Measurements from ENCODE around the gene KLHL34. TPM values are rescaled to one million over a fixed set of nuclear protein-coding genes. Genes with fewer than 3 reads are reported as not detected.

The KLHL34 gene
- total RNA-seq, 1 experiment from 2014 or later: not detected

DNA sequence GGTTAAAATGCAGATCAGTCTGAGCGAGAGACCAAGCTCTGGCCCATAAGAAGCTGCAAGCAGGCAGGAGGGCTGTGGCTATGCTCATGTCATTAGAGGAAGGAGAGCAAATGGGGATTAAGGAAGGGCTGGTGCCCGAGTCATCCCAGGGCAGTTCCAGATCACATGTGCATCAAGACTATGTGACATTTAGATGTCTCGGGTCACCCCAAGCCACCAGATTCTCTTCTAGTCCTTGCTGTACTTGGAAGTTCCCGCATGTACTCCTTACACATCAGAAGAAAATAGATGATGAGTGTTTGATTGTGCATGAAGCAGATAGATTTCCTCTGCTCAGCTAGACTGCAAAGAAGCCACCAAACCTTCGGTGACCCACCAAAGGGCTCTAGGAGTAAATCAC is 42.1 kb upstream of the KLHL34 start:
- intact Hi-C loops (cut with micrococcal nuclease): no loop called here
- DNase-seq (ENCODE audit: unreplicated experiment): no peak
- Mint-ChIP-seq H3K9me3 (ENCODE audit: unreplicated experiment) (no peaks in the 10 kb centered on the region), H3K27ac (ENCODE audit: low read depth, unreplicated experiment) (no peak overlapping the region), H3K27me3 (ENCODE audit: insufficient read depth, unreplicated experiment) (peaks cover 60% of the 10 kb centered on the region), H3K36me3 (ENCODE audit: insufficient read depth, unreplicated experiment) (no peaks in the 10 kb centered on the region), H3K4me3 (ENCODE audit: unreplicated experiment) (no peak overlapping the region), H3K4me1 (ENCODE audit: insufficient read depth, unreplicated experiment) (no peaks in the 10 kb centered on the region)
- ChIA-PET CTCF (interaction anchor here (0.6 to 1.0 kb wide), 2 partner anchors 25 to 598 kb away, joined by 3 to 4 read pairs; no protein-coding TSS in a partner anchor), POLR2A (no interaction called here)
- TF ChIP-seq, protein P1, sequence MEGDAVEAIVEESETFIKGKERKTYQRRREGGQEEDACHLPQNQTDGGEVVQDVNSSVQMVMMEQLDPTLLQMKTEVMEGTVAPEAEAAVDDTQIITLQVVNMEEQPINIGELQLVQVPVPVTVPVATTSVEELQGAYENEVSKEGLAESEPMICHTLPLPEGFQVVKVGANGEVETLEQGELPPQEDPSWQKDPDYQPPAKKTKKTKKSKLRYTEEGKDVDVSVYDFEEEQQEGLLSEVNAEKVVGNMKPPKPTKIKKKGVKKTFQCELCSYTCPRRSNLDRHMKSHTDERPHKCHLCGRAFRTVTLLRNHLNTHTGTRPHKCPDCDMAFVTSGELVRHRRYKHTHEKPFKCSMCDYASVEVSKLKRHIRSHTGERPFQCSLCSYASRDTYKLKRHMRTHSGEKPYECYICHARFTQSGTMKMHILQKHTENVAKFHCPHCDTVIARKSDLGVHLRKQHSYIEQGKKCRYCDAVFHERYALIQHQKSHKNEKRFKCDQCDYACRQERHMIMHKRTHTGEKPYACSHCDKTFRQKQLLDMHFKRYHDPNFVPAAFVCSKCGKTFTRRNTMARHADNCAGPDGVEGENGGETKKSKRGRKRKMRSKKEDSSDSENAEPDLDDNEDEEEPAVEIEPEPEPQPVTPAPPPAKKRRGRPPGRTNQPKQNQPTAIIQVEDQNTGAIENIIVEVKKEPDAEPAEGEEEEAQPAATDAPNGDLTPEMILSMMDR (IDR thresholded peaks at IDR 0.05; ENCODE audit: unreplicated experiment): no peak
- BruUV-seq (replicated peaks): no TSS peak

DNA sequence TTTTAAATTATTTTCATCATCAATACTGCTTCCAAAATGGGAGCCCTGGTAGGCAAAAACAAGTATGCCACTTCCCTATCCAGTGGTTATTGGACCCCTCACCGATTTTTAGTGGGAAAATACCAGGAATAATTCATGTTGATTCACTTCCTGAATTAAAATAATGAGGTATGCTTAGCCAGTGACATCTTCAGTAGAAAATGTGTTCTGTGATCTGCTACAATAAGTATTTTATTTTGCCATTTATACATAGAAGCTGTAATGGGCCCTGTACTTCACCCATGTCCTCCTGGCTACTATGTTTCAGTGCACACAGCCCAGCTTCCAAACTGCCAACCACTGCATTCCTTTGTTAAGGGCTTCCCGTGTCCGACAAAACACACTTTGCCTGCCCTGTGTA is 41.0 kb upstream of the KLHL34 start:
- ChIA-PET CTCF (interaction anchor here (1.0 kb wide), 1 partner anchor 26 kb away, joined by 3 read pairs; no protein-coding TSS in a partner anchor), POLR2A (no interaction called here)
- Mint-ChIP-seq H3K4me3 (ENCODE audit: unreplicated experiment) (no peak overlapping the region), H3K27ac (ENCODE audit: low read depth, unreplicated experiment) (no peak overlapping the region), H3K9me3 (ENCODE audit: unreplicated experiment) (no peaks in the 10 kb centered on the region), H3K4me1 (ENCODE audit: insufficient read depth, unreplicated experiment) (no peaks in the 10 kb centered on the region), H3K27me3 (ENCODE audit: insufficient read depth, unreplicated experiment) (peaks cover 56% of the 10 kb centered on the region), H3K36me3 (ENCODE audit: insufficient read depth, unreplicated experiment) (no peaks in the 10 kb centered on the region)
- TF ChIP-seq, protein P1 (IDR thresholded peaks at IDR 0.05; ENCODE audit: unreplicated experiment): no peak
- BruUV-seq (replicated peaks): no TSS peak
- intact Hi-C loops (cut with micrococcal nuclease): no loop called here
- no peak for DNase-seq (ENCODE audit: unreplicated experiment)

DNA sequence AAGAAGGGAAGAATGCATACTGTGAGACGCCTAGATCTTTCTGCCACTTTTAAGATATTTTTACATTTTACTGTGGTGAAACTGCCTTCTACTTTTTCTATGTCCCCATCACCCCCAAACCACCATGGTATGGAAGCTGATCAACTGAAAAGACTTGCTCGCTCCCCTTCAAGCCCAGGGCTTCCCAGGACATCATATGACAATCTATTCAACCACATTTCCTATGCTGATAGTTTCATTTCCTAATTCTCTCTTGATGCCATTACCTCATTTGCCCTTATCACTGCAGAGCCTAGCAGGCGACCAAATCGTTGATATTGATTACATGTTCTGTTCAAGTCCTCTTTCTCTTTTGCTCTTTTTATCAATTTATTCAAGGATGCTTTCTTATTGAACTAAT is 40.1 kb upstream of the KLHL34 start:
- TF ChIP-seq, protein P1 (IDR thresholded peaks at IDR 0.05; ENCODE audit: unreplicated experiment): no peak
- POLR2A ChIA-PET: no interaction called here
- no TSS peak for BruUV-seq (replicated peaks)
- DNase-seq (ENCODE audit: unreplicated experiment): no peak
- CTCF ChIA-PET: no interaction called here
- H3K9me3 Mint-ChIP-seq (ENCODE audit: unreplicated experiment): no peaks in the 10 kb centered on the region
- H3K36me3 Mint-ChIP-seq (ENCODE audit: insufficient read depth, unreplicated experiment): no peaks in the 10 kb centered on the region
- H3K27me3 Mint-ChIP-seq (ENCODE audit: insufficient read depth, unreplicated experiment): peaks cover 65% of the 10 kb centered on the region
- H3K27ac Mint-ChIP-seq (ENCODE audit: low read depth, unreplicated experiment): no peak overlapping the region
- no peaks in the 10 kb centered on the region for H3K4me1 Mint-ChIP-seq (ENCODE audit: insufficient read depth, unreplicated experiment)
- intact Hi-C loops (cut with micrococcal nuclease): no loop called here
- no peak overlapping the region for H3K4me3 Mint-ChIP-seq (ENCODE audit: unreplicated experiment)

DNA sequence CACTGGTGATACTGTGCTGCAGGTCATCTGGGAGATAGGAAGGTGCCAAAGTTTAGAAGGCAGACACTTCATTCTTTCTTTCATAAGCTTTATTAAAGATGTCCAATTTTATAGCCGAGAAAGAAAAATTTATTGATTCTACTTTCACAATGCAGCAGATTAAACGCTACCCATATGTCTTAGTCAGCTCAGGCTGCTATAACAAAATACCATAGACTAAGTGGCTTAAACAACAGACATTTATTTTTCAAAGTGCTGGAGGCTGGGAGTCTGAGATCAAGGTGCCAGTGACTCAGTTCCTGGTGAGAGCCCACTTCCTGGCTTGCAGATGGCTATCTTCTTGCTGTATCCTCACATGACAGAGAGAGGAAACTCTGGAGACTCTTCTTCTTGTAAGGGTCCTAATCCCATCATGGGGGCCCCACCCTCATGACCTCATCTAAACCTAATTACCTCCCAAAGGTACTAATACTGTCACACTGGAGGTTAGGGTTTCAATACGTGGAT is 33.4 kb upstream of the KLHL34 start:
- ChIA-PET CTCF (interaction anchor here (0.7 kb wide), 1 partner anchor 1165 kb away, joined by 3 read pairs; no protein-coding TSS in a partner anchor), POLR2A (no interaction called here)
- no peaks in the 10 kb centered on the region for H3K4me1 Mint-ChIP-seq (ENCODE audit: insufficient read depth, unreplicated experiment)
- intact Hi-C loops (cut with micrococcal nuclease): no loop called here
- H3K9me3 Mint-ChIP-seq (ENCODE audit: unreplicated experiment): no peaks in the 10 kb centered on the region
- peaks cover 51% of the 10 kb centered on the region for H3K27me3 Mint-ChIP-seq (ENCODE audit: insufficient read depth, unreplicated experiment)
- no TSS peak for BruUV-seq (replicated peaks)
- H3K36me3 Mint-ChIP-seq (ENCODE audit: insufficient read depth, unreplicated experiment): no peaks in the 10 kb centered on the region
- H3K27ac Mint-ChIP-seq (ENCODE audit: low read depth, unreplicated experiment): no peak overlapping the region
- TF ChIP-seq, protein P1 (IDR thresholded peaks at IDR 0.05; ENCODE audit: unreplicated experiment): no peak
- DNase-seq (ENCODE audit: unreplicated experiment): no peak
- no peak overlapping the region for H3K4me3 Mint-ChIP-seq (ENCODE audit: unreplicated experiment)
